GM18858 (cell line): ENCODE results near the gene BEND7.
"Not testable (repeated sequence)": the region's sequence is repeated elsewhere in the genome, so short reads cannot be mapped to it uniquely, and the experiment has no call there.

ENCODE experiments used
- ATAC-seq: cut with Tn5 transposase; IDR thresholded peaks from one replicate; pipeline ENCODE4 v1.9.1; 2021; ENCODE audit not compliant: unreplicated experiment

Gene BEND7, protein sequence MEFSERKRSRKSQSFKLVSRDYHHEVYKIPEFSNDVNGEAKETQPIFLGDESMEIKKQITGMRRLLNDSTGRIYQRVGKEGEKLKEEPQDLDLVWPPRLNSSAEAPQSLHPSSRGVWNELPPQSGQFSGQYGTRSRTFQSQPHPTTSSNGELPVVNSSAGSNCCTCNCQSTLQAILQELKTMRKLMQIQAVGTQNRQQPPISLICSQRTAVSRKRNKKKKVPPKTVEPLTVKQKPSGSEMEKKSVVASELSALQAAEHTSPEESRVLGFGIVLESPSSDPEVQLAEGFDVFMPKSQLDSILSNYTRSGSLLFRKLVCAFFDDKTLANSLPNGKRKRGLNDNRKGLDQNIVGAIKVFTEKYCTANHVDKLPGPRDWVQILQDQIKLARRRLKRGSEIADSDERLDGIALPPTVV

DNA sequence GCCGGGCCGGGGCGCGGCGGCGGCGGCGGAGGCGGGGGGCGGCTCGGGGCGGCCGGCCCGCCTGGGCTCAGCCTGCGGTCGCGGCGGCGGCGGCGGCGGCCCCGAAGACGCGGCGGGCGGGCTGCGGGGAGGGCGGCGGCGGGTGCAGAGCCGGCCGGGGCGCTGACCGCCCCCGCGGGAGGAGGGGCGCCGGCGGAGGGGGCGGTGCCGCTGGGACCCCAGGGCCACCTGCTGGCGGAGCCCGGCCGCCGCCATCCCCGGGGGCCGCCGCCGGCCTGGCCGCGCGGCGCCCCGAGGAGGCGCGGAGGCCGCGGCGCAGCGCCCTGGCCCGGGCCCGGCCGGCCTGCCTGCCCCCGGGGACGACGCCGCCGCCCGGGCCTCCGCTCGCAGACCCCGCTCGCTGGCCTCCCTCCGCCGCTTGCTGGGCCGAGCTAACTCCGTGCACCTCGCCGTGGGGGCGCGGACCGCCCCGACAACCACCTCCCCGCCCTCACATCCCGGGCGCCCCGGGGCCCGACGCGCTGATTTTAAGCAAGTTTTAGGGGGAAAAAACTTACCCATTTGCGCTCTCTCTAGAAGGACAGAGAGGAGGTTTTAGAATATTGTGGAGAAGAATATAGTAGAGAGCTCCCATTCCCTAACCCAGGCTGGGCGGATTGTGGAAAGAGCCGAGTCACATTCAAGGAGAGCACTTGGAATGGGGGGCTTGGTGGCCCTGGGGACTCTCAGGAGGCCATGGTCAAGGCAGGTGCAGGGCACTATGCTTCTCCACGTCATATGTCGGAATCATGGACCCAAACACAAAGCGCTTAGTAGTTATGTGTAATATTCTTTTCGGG lies at the start of gene BEND7:
Gene BEND7, minus strand, starts transcription at position 140 of the 839 bp plus-strand sequence. CDS start 481 bp downstream, outside the sequence.
- ATAC-seq = no peak

DNA sequence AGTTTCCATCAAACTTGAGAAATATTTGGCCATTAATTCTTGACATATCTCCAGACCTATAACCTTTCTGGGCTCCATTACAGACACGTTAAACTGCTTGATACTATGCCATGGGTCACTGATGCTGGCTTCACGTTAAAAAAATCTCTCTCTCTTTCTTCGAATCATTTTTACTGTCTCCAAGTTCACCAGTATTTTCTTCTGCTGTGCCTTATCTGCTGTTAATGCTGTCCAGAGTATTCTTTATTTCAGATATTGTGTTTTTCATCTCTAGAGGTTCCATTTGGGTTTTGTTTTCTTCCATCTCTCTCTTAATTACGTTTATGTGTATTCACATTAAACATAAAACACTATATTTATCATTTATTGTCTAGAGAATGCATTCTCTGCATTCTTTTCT lies 45.1 kb upstream of the BEND7 start:
- no peak for ATAC-seq

GRCh38 chr10:13571541-13571940 lies 42.7 kb upstream of the BEND7 start:
- no peak for ATAC-seq

GRCh38 chr10:13567030-13567429 lies 38.2 kb upstream of the BEND7 start:
- ATAC-seq = no peak

DNA sequence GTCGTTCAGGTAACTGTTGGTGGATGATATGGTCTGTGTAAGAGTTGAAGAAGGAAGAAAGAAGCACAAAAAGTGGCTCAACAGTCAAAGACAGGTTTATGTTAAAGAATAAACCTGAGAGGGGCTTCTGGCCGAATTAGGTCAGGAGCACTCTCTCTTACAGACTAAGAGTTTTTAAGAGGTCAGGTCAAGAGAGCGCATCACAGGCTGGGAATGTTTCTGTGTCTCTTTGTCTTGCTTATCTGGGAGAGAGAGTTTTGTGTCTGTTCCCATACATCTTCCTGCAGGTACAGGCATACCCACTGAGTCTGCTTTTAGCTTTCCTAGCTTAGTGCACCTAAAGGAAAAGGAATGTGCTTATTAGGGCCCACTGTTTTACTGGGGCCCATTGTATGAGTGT lies 35.8 kb upstream of the BEND7 start:
- ATAC-seq = no peak

GRCh38 chr10:13563481-13564445 lies 34.9 kb upstream of the BEND7 start:
- ATAC-seq = no peak

DNA sequence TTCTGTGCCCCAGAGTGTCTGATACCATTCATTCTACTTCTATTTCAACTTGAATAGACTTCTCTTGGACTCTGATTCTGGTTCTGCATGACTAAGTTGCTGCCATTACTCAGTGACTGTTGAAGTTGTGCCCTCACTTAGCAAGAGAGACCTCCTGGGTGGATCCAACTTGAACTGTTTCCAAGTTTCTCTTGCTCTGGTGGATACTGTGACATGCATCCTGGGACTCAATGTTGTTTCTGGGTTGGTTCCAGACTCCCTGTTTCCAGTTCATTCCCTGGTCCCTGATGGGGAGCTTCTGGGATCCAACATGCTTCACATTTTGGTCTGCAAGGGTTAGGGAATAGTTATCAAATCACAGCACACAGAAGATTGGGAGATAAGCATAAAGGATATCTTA lies 31.8 kb upstream of the BEND7 start:
- no peak for ATAC-seq

- no peak for ATAC-seq
These were observed 30.4 kb upstream of the BEND7 start for GRCh38 chr10:13559124-13559700.

DNA sequence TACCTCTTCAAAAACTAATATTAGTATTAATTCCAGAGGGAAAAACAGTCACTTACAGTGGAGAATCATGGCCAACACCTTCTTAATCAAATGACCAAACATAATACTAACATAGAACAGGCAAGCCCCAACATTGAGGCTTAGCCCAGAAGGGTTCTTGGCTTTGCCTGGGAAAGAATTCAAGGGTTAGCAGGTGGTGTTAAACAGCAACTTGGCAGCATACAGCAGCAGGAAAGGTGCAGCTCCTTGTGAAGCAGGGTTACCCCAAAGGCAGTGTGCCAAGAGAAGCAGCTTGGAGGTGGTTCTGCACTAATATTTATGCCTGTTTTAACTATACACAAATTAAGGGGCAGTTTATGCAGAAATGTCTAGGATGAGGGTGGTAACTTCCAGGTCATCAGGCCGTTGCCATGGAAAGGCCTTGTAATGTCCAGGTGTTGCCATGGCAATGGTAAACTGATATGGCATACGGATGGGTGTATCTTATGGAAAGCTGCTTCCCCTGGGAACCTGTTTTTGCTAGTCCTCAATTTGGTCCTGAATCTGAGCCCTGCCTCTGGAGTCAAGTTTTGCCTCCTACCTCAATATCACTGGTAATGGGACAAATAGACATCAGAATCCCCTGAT lies 27.2 kb upstream of the BEND7 start:
- no peak for ATAC-seq

DNA sequence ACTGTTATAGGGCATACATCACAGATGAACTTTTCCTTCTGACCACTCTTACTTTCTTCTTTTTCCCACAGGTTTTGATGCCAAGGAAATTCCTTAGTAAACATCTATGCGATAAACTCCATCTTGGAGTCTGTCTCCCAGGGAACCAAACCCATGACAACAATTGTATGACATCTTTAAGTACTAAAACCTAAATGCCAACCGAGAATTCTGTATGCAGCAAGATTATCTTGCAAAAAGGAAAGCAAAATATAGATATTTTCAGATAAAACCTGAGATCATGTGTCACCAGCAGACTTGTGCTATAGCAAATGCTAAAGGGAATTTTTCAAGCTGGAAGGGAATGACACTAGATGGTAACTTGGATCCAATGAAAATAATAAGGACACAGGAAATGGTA lies 22.0 kb upstream of the BEND7 start:
- no peak for ATAC-seq

GRCh38 chr10:13542533-13542932 lies 13.7 kb upstream of the BEND7 start:
- no peak for ATAC-seq

GRCh38 chr10:13537985-13538384 lies 9.2 kb upstream of the BEND7 start:
- ATAC-seq = not testable (repeated sequence)

DNA sequence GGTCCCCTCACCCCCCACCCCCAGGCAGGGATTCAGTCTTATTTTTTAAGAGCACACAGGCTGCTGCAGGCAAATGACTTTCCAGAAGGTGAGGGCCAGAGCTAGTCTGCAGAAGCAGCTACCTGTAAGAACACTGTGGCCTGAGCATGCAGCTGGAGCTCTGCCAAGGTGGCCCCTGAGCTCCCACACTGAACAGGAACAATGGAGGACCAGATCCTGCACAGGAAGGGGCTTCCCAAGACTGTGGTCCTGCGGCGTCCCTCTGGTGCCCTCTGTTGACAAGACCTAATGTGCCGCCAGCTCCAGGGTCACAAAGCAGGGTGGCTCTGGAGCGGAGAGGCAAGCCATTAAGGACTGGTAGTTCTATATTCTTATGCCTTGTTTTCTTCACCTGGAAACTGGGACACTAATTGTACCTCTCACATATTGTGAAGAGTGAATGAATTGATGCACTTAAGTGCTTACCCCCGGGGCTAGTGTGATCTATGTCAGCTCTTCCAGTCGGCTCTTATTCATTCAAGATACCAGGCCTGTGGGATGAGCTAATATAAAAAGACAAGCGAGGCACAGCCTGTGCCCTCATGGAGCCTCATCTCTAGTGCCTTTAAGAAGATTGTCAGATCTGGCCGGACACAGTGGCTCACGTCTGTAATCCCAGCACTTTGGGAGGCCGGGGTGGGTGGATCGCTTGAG lies 8.0 kb upstream of the BEND7 start:
- no peak for ATAC-seq

DNA sequence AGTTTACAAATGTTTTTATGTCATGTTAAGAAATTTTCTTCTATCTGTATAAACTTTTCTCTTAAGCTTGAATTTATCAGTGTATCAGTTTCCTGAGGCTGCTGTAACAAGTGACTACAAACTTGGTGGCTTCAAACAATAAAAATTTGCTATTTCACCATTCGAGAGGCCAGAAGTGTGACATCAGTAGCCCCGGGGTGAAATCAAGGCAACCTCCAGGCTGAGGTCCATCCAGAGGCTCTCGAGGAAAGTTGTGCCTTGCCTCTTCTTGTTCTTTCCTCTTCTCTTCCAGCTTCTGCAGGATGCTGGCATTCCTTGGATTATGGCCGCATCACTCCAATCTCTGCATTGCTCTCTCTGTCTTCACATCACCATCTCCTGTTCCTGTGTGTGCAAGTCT lies 6.5 kb upstream of the BEND7 start:
- no peak for ATAC-seq

DNA sequence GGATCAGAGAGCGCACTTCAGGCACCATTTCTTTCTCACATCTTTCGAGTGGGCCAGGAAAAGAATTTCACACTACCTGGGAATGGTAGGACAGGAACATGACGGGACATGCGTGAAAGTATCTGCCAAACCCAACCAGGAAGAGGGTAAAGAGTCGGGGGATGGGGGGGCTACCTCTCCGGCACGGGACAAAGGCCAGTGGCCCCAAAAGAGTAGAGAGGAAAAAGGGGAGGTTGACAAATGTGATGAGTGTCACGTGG lies 830 bp upstream of the BEND7 start:
- no peak for ATAC-seq

DNA sequence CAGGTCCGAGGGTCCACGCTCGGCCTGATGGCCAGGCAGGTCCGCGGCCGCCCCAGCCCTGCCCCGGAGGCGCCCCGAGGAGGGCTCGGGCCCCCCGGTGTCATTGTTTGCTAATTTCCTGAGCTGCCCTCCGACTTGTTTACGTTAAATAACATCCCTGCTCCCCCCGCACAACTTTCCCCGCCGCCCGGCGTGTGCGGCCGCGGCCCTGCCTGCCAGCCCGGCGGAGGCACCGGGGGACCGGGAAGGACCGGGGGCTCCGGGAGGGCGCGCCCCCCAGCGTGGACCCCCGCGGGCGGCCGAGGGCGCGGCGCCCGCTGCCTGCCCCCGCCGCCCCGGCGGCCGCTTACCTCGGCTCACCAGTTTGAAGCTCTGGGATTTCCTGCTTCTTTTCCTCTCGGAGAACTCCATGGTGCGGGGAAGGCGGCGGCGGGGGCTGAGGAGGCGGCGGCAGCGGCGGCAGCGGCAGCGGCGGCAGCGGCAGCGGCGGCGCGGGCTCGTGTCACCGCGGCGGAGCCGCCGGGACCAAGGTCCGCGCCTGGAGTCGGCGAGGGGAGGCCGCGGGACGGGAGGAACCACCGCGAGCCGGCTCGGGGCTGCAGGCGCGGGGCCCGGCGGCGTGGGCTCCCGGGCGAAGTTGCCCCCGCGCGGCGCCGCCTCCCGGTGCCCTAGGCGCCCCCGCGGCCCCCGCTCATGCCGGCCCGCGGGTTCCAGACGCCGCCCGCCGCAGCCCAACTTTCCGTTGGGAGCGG lies 515 bp downstream of the BEND7 start:
- no peak for ATAC-seq

- ATAC-seq = no peak
These were observed 1.0 kb downstream of the BEND7 start for GRCh38 chr10:13527864-13528122.

DNA sequence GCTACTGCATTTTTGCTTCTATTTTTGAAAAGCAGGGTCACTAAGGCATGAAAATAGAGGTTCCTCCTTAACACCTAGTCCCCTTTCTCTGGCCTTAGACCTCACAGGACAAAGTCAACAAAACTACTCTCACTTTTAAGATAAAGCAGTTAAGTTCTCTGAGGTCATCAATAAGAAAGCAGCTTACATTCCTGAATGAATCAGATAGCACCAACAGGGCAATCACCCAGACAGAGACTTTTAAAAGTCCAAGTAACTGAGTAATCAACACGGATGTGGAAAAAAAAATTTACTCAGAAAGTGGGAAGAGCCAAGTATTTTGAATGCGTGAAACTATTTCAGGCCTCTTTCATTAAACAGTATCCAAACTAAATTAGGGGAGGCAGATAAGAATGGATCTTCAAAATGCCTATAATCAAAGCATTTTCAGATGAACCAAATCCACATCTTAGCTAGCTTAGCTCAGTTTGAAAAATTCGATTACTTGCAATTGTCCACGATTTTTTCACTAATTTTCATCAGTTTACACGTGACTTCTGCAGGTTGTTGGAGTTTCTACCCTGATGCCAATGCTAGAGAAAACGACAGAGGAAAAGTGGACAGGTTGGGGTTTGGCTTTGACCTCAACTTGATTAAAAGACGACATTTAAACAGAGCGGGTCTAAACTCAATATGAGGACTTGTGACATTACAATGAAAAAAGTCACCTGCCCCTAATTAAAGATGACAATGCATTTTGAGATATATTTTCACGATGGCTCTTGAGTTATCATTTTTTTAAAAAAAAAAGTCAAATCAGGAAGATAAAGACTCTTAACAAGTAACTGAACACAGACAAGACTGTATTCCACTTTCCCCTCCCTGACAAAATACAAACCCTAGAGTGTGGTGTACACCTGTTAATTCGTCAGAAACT lies 1.6 kb downstream of the BEND7 start:
- ATAC-seq = no peak
